Measurements from ENCODE around the gene ACOX3. TPM values are rescaled to one million over a fixed set of nuclear protein-coding genes. Genes with fewer than 3 reads are reported as not detected.
A peak's percentile ranks its signal among the peaks of the same experiment; 100 is the strongest.
"Not testable (repeated sequence)": the region's sequence is repeated elsewhere in the genome, so short reads cannot be mapped to it uniquely, and the experiment has no call there.

ACOX3 gene
- total RNA-seq, 2 experiments from 2014 or later: 12.7 to 16.8 TPM

GRCh38 chr4:8427262-8427661 lies 13.3 kb downstream of the ACOX3 start:
- no peak for TF ChIP-seq EZH2phosphoT487 (IDR thresholded peaks at IDR 0.05; ENCODE audit: borderline replicate concordance, low read depth, low read length)
- TF ChIP-seq CTCF (conservative IDR thresholded peaks at IDR 0.05; ENCODE audit: low read length): no peak
- Histone ChIP-seq H3K36me3 (ENCODE audit: insufficient read depth, low read length) (no peaks in the 10 kb centered on the region), H3K4me3 (ENCODE audit: low read depth, low read length, poor library complexity, severe bottlenecking) (peak overlapping the region; percentile 76), H2AFZ (ENCODE audit: low read length) (no peak overlapping the region), H3K4me2 (ENCODE audit: low read length) (peak overlapping the region; percentile 90), H3K27ac (ENCODE audit: low read depth, low read length, poor library complexity, severe bottlenecking) (no peak overlapping the region), H3K4me1 (ENCODE audit: insufficient read depth, low read length, poor library complexity, severe bottlenecking) (peaks cover 11% of the 10 kb centered on the region), H3K79me2 (ENCODE audit: insufficient read depth, low read depth, low read length) (no peaks in the 10 kb centered on the region), H3K9me2 (ENCODE audit: insufficient read depth, low read length) (no peaks in the 10 kb centered on the region), H3K9me3 (ENCODE audit: low read length) (no peaks in the 10 kb centered on the region), H4K20me1 (ENCODE audit: insufficient read depth, low read length) (no peaks in the 10 kb centered on the region)
- ChIA-PET CTCF (ENCODE audit: unreplicated experiment) (no interaction called here), POLR2A (interaction anchor here (1.7 kb wide), 1 partner anchor 12 kb away, joined by 9 read pairs; no protein-coding TSS in a partner anchor)
- BruUV-seq (replicated peaks): no TSS peak
- intact Hi-C loops (cut with micrococcal nuclease; ENCODE audit: unreplicated experiment): no loop called here
- no peak for DNase-seq (ENCODE audit: low spot score)

GRCh38 chr4:8422786-8423185 lies 17.7 kb downstream of the ACOX3 start:
- no peaks in the 10 kb centered on the region for H3K9me2 ChIP-seq (ENCODE audit: insufficient read depth, low read length)
- H3K4me1 ChIP-seq (ENCODE audit: insufficient read depth, low read length, poor library complexity, severe bottlenecking): peaks cover 5% of the 10 kb centered on the region
- no TSS peak for BruUV-seq (replicated peaks)
- intact Hi-C loops (cut with micrococcal nuclease; ENCODE audit: unreplicated experiment): no loop called here
- H2AFZ ChIP-seq (ENCODE audit: low read length): no peak overlapping the region
- H3K27ac ChIP-seq (ENCODE audit: low read depth, low read length, poor library complexity, severe bottlenecking): no peak overlapping the region
- H3K36me3 ChIP-seq (ENCODE audit: insufficient read depth, low read length): no peaks in the 10 kb centered on the region
- ChIA-PET POLR2A (no interaction called here), CTCF (ENCODE audit: unreplicated experiment) (no interaction called here)
- no peaks in the 10 kb centered on the region for H4K20me1 ChIP-seq (ENCODE audit: insufficient read depth, low read length)
- TF ChIP-seq EZH2phosphoT487 (IDR thresholded peaks at IDR 0.05; ENCODE audit: borderline replicate concordance, low read depth, low read length) (no peak), CTCF (conservative IDR thresholded peaks at IDR 0.05; ENCODE audit: low read length) (no peak)
- H3K9me3 ChIP-seq (ENCODE audit: low read length): no peaks in the 10 kb centered on the region
- H3K4me3 ChIP-seq (ENCODE audit: low read depth, low read length, poor library complexity, severe bottlenecking): no peak overlapping the region
- H3K79me2 ChIP-seq (ENCODE audit: insufficient read depth, low read depth, low read length): no peaks in the 10 kb centered on the region
- H3K4me2 ChIP-seq (ENCODE audit: low read length): no peak overlapping the region
- DNase-seq (ENCODE audit: low spot score): no peak

DNA sequence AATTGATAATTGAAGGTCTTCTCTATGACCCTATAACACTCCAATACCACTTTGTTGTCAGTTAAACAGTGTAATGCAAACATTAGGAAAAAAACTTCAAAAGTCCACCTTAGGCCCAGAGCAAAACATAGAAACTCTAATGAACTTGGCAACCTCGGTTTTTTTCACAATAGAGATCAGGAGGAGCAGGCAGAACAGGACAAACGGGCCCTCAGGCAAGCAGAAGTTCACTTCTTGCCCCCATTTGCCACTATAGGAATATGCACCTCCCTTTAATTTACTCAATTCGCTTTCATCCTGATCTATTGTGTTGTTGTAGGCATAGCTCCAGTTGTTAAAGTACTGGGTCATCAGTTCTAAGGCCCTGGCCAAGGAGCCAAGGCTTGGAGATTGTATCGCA lies 18.2 kb downstream of the ACOX3 start:
- H3K36me3 ChIP-seq (ENCODE audit: insufficient read depth, low read length): no peaks in the 10 kb centered on the region
- H3K4me2 ChIP-seq (ENCODE audit: low read length): no peak overlapping the region
- H3K4me3 ChIP-seq (ENCODE audit: low read depth, low read length, poor library complexity, severe bottlenecking): no peak overlapping the region
- ChIA-PET POLR2A (no interaction called here), CTCF (ENCODE audit: unreplicated experiment) (no interaction called here)
- BruUV-seq (replicated peaks): no TSS peak
- H4K20me1 ChIP-seq (ENCODE audit: insufficient read depth, low read length): no peaks in the 10 kb centered on the region
- H2AFZ ChIP-seq (ENCODE audit: low read length): no peak overlapping the region
- H3K9me2 ChIP-seq (ENCODE audit: insufficient read depth, low read length): no peaks in the 10 kb centered on the region
- H3K9me3 ChIP-seq (ENCODE audit: low read length): no peaks in the 10 kb centered on the region
- no peak overlapping the region for H3K27ac ChIP-seq (ENCODE audit: low read depth, low read length, poor library complexity, severe bottlenecking)
- DNase-seq (ENCODE audit: low spot score): no peak
- intact Hi-C loops (cut with micrococcal nuclease; ENCODE audit: unreplicated experiment): no loop called here
- no peak for TF ChIP-seq EZH2phosphoT487 (IDR thresholded peaks at IDR 0.05; ENCODE audit: borderline replicate concordance, low read depth, low read length)
- H3K79me2 ChIP-seq (ENCODE audit: insufficient read depth, low read depth, low read length): no peaks in the 10 kb centered on the region
- H3K4me1 ChIP-seq (ENCODE audit: insufficient read depth, low read length, poor library complexity, severe bottlenecking): peaks cover under 1% of the 10 kb centered on the region

DNA sequence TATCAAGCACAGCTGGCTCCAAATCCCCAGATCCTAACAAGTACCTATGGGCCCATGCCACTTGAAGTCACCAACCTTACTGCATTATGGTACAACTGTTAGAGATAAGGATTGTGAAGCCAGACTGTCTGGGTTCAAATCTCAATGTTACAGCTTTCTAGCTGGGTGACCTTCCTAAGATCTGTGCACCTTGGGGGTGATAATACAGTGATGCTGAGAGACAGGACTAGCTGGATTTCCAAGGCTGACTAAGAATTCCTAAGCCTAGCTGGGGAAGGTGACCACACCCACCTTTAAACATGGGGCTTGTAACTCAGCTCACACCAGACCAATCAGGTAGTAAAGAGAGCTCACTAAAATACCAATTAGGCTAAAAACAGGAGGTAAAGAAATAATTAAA lies 20.4 kb downstream of the ACOX3 start:
- H4K20me1 ChIP-seq (ENCODE audit: insufficient read depth, low read length); H3K9me3 ChIP-seq (ENCODE audit: low read length); H3K79me2 ChIP-seq (ENCODE audit: insufficient read depth, low read depth, low read length); H3K4me3 ChIP-seq (ENCODE audit: low read depth, low read length, poor library complexity, severe bottlenecking); CTCF ChIA-PET (ENCODE audit: unreplicated experiment); H2AFZ ChIP-seq (ENCODE audit: low read length); intact Hi-C loops (cut with micrococcal nuclease; ENCODE audit: unreplicated experiment); H3K27ac ChIP-seq (ENCODE audit: low read depth, low read length, poor library complexity, severe bottlenecking); H3K4me1 ChIP-seq (ENCODE audit: insufficient read depth, low read length, poor library complexity, severe bottlenecking); DNase-seq (ENCODE audit: low spot score); H3K9me2 ChIP-seq (ENCODE audit: insufficient read depth, low read length); H3K36me3 ChIP-seq (ENCODE audit: insufficient read depth, low read length); BruUV-seq (replicated peaks); H3K4me2 ChIP-seq (ENCODE audit: low read length): not testable (repeated sequence)
- POLR2A ChIA-PET: interaction anchor here (0.6 to 1.4 kb wide), 2 partner anchors 8 to 257 kb away, joined by 3 to 4 read pairs; no protein-coding TSS in a partner anchor

Data from OCI-LY7 (cell line).